H1 (cell line): ENCODE results near the gene SPPL3. TPM values are rescaled to one million over a fixed set of nuclear protein-coding genes. Genes with fewer than 3 reads are reported as not detected.

Experiments
- CTCF ChIA-PET: fragments of 300-600 bp; sonication (Branson Sonifier 250); formaldehyde crosslinking; loops from one replicate; lab custom pipeline; 2021; ENCODE audit not compliant: partially characterized antibody; lab: Charles Lee
- POLR2A ChIA-PET: fragments of 300-600 bp; sonication (Branson Sonifier 250); formaldehyde crosslinking; loops from one replicate; lab custom pipeline; 2021; ENCODE audit warnings: inconsistent platforms; ENCODE audit not compliant: partially characterized antibody; lab: Charles Lee
- DNase-seq, 2 experiments: peaks; one replicate each; pipeline versions ENCODE4 v3.0.0 to v3.0.0-alpha.2; 2010 to 2022; ENCODE audit warnings: low spot score in 2 of 2, low read depth in 1 of 2, mixed read lengths in 1 of 2
- FAIRE-seq: peaks from 2 replicates; lab custom pipeline; 2011; peaks lifted over from hg19 to GRCh38; lab: Jason Lieb, UNC
- H2AFZ ChIP-seq: 2 replicates; pipeline ENCODE4 v1.8.1; 2012; ENCODE audit warnings: low read length, inconsistent platforms
- H2AK5ac ChIP-seq: 2 replicates; pipeline ENCODE4 v1.6.1; 2013; ENCODE audit warnings: low read depth, low read length
- H2BK120ac ChIP-seq: replicated peaks from 2 replicates; pipeline ENCODE3; 2013; ENCODE audit warnings: low read depth, low read length, inconsistent platforms
- H2BK12ac ChIP-seq: 2 replicates; pipeline ENCODE4 v1.6.1; 2013; ENCODE audit warnings: low read depth, low read length
- H2BK15ac ChIP-seq: 2 replicates; pipeline ENCODE4 v1.6.1; 2013; ENCODE audit warnings: low read length
- H2BK20ac ChIP-seq: 2 replicates; pipeline ENCODE4 v1.6.1; 2013; ENCODE audit warnings: low read length
- H2BK5ac ChIP-seq: 2 replicates; pipeline ENCODE4 v1.6.1; 2013; ENCODE audit warnings: low read depth, low read length
- H3K14ac ChIP-seq: 2 replicates; pipeline ENCODE4 v1.6.1; 2013; ENCODE audit warnings: inconsistent platforms; ENCODE audit not compliant: insufficient read length
- H3K18ac ChIP-seq: 2 replicates; pipeline ENCODE4 v1.6.1; 2013; ENCODE audit warnings: low read length; ENCODE audit errors: extremely low read depth
- H3K23ac ChIP-seq: 2 replicates; pipeline ENCODE4 v1.6.1; 2013; ENCODE audit warnings: inconsistent platforms; ENCODE audit not compliant: insufficient read length
- H3K23me2 ChIP-seq: 2 replicates; pipeline ENCODE4 v1.6.1; 2013; ENCODE audit warnings: low read depth, low read length
- H3K27ac ChIP-seq: 2 replicates; pipeline ENCODE4 v1.6.1; 2011; ENCODE audit warnings: low read depth, low read length, inconsistent platforms
- H3K27me3 ChIP-seq, 4 experiments: replicated peaks in 1 of 4; 1 replicate in 1 of 4; 2 replicates in 3 of 4; pipeline versions ENCODE4 v1.6.1 to v1.8.1; 2011 to 2013; ENCODE audit warnings: low read length in 3 of 4, mild to moderate bottlenecking in 3 of 4, inconsistent platforms in 2 of 4, mixed read lengths in 2 of 4, moderate library complexity in 1 of 4; ENCODE audit not compliant: control insufficient read depth in 3 of 4, insufficient read depth in 3 of 4; ENCODE audit errors: extremely low read depth in 1 of 4
- H3K36me3 ChIP-seq, 4 experiments: 2 replicates each; pipeline versions ENCODE4 v1.6.1 to v1.8.1; 2011 to 2013; ENCODE audit warnings: mild to moderate bottlenecking in 4 of 4, low read length in 3 of 4, moderate library complexity in 2 of 4, control low read depth in 1 of 4, inconsistent platforms in 1 of 4; ENCODE audit not compliant: insufficient read depth in 4 of 4, control insufficient read depth in 2 of 4
- H3K4ac ChIP-seq: replicated peaks from 2 replicates; pipeline ENCODE3; 2013; ENCODE audit warnings: low read length, low read depth, mixed read lengths, inconsistent platforms; ENCODE audit not compliant: insufficient read length
- H3K4me1 ChIP-seq, 4 experiments: replicated peaks in 1 of 4; 1 replicate in 1 of 4; 2 replicates in 3 of 4; pipeline versions ENCODE4 v1.6.1 to v1.8.1; 2011 to 2013; ENCODE audit warnings: low read length in 3 of 4, inconsistent platforms in 2 of 4, mixed read lengths in 1 of 4; ENCODE audit not compliant: insufficient read depth in 4 of 4, control insufficient read depth in 3 of 4
- H3K4me2 ChIP-seq, 2 experiments: 2 replicates each; pipeline versions ENCODE4 v1.6.1 to v1.8.1; 2011 to 2013; ENCODE audit warnings: low read depth in 2 of 2, low read length in 2 of 2, control low read depth in 1 of 2, inconsistent platforms in 1 of 2, mild to moderate bottlenecking in 1 of 2; ENCODE audit not compliant: insufficient read depth in 1 of 2
- H3K4me3 ChIP-seq, 4 experiments: fragments of 200-600, 300-600 bp in 1 of 4; sonication (generic), shearing (Covaris generic), sonication (Bioruptor Twin) in 1 of 4; 2 replicates each; pipeline versions ENCODE4 v1.5.1 to v1.8.1; 2011 to 2016; ENCODE audit warnings: low read length in 4 of 4, low read depth in 3 of 4, control low read depth in 2 of 4, inconsistent platforms in 2 of 4, mild to moderate bottlenecking in 2 of 4, mixed read lengths in 1 of 4, moderate library complexity in 1 of 4; ENCODE audit not compliant: insufficient read depth in 2 of 4; ENCODE audit errors: extremely low read depth in 1 of 4
- H3K56ac ChIP-seq: replicated peaks from 2 replicates; pipeline ENCODE3; 2013; ENCODE audit warnings: low read depth, mild to moderate bottlenecking, mixed read lengths, low read length, inconsistent platforms; ENCODE audit not compliant: insufficient read length
- H3K79me1 ChIP-seq: 2 replicates; pipeline ENCODE4 v1.6.1; 2013; ENCODE audit warnings: low read depth, low read length, control low read depth
- H3K79me2 ChIP-seq, 2 experiments: 2 replicates each; pipeline versions ENCODE4 v1.6.1 to v1.8.1; 2012 to 2013; ENCODE audit warnings: low read length in 2 of 2, mild to moderate bottlenecking in 2 of 2, inconsistent platforms in 1 of 2; ENCODE audit not compliant: insufficient read depth in 2 of 2, control insufficient read depth in 1 of 2
- H3K9ac ChIP-seq, 4 experiments: replicated peaks in 1 of 4; 1 replicate in 1 of 4; 2 replicates in 3 of 4; pipeline versions ENCODE4 v1.6.1 to v1.8.1; 2011 to 2013; ENCODE audit warnings: low read depth in 3 of 4, low read length in 3 of 4, control low read depth in 2 of 4, mild to moderate bottlenecking in 2 of 4, moderate library complexity in 2 of 4, inconsistent platforms in 1 of 4; ENCODE audit errors: extremely low read depth in 1 of 4
- H3K9me3 ChIP-seq, 2 experiments: 2 replicates each; pipeline versions ENCODE4 v1.6.1 to v1.8.1; 2012 to 2013; ENCODE audit warnings: mild to moderate bottlenecking in 2 of 2, moderate library complexity in 2 of 2, control low read depth in 1 of 2, inconsistent platforms in 1 of 2, low read depth in 1 of 2, low read length in 1 of 2, mixed read lengths in 1 of 2; ENCODE audit not compliant: insufficient read depth in 2 of 2
- H4K20me1 ChIP-seq, 2 experiments: replicated peaks in 1 of 2; 2 replicates each; pipeline versions ENCODE3 to v1.8.1; 2011 to 2013; ENCODE audit warnings: inconsistent platforms in 2 of 2, low read length in 2 of 2, mild to moderate bottlenecking in 1 of 2; ENCODE audit not compliant: insufficient read depth in 2 of 2, control insufficient read depth in 1 of 2
- H4K5ac ChIP-seq: 2 replicates; pipeline ENCODE4 v1.6.1; 2013; ENCODE audit warnings: low read length, low read depth, mixed read lengths, inconsistent platforms; ENCODE audit not compliant: insufficient read length
- H4K8ac ChIP-seq: 2 replicates; pipeline ENCODE4 v1.8.0; 2013; ENCODE audit warnings: mild to moderate bottlenecking, moderate library complexity, low read length, inconsistent platforms; ENCODE audit not compliant: insufficient read depth; ENCODE audit errors: extremely low read depth
- H4K91ac ChIP-seq: replicated peaks from 2 replicates; pipeline ENCODE3; 2013; ENCODE audit warnings: low read length, mixed read lengths, inconsistent platforms; ENCODE audit not compliant: insufficient read length
- JUN ChIP-seq: IDR thresholded peaks from 2 replicates; pipeline ENCODE4 v1.6.1; 2011; ENCODE audit warnings: low read depth, mild to moderate bottlenecking, improper control_type of control experiment, low read length
- WGBS, 2 experiments: shearing (Covaris generic) in 1 of 2; methylation state at CpG; one replicate each; pipeline versions ENCODE4 v1.1.6 to v1.1.7; 2013 to 2015; ENCODE audit warnings: low lambda C conversion rate in 2 of 2, mixed read lengths in 2 of 2, inconsistent platforms in 1 of 2, low coverage in 1 of 2, missing lambda C conversion rate in 1 of 2; ENCODE audit not compliant: insufficient replicate concordance in 2 of 2, insufficient coverage in 1 of 2, insufficient read length in 1 of 2; ENCODE audit errors: extremely low coverage in 1 of 2, missing lambda C conversion rate in 1 of 2; 5-methylcytosine and 5-hydroxymethylcytosine counted together
- polyA plus RNA-seq, 7 experiments: library from polyadenylated mRNA; depleted of rRNA in 3 of 7; stranded (reverse) in 5 of 7; unstranded in 2 of 7; fragments of >200 nt in 5 of 7; fragments of 200-250 nt in 2 of 7; gene quantifications; 1 replicate in 5 of 7; 2 replicates in 1 of 7; 4 replicates in 1 of 7; pipeline versions ENCODE4 v1.2.1 to v1.2.3, GENCODE V29; 2011 to 2013; ENCODE audit warnings: missing spikeins in 2 of 7, mixed read lengths in 2 of 7
- total RNA-seq: library from RNA; stranded (reverse); fragmentation: NEBNext Ultra II Directional; extraction: Animal tissue kit (Norgen Biotek cat#: 25700); gene quantifications from 2 replicates; pipeline ENCODE4 v1.2.1, GENCODE V29; 2021

SPPL3 gene
- total and polyA plus RNA-seq, 2 of the 8 experiments (the other 6 are each of a cell fraction or from before 2014, with no cell fraction given), result 27.3 to 48.4 TPM

DNA sequence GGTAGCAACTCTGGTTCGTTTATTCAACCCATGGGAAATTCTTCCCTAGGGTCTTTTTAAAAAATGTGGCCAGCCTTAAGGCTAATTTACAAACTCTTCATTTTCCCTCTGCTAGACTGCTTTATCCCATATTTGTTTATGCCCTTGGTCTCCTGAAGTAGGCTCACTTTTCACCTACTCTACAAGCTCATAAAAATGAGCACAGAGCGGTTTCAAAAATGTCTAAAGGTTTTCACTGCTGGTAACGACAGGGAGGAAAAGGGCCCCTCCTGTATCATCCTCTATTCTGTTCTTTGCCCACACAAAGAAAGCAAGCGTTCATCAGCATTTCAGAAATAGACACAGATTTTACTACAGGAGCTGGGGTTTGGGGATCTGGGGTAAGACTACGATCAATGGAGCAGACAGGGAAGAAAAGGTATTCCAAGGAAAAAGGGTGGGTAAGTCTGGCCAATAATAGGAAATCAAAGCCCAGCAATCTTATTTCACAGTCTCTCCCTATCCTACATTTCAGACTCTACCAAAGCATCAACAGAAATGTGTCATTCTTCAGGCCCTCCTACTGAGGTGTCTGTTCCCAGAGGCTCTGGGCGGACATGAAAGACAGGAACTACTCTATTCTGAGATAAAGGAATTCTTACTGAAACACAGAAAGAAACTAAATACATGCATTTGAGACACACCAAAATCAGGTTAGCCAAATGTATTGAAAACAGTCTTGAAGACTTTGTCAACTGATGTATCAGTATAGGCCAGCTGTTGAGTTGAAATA is 86.4 kb downstream of the SPPL3 start:
- H3K23ac ChIP-seq, result no peak overlapping the region
- H3K4me1 ChIP-seq, result peaks cover 0 to 5% (median 0%) of the 10 kb centered on the region in 4 experiments; a peak in 2 of 7 replicates
- no peak overlapping the region for H3K18ac ChIP-seq
- H2BK5ac ChIP-seq, result no peak overlapping the region
- no peak overlapping the region for H2BK20ac ChIP-seq
- no peak overlapping the region for H2BK12ac ChIP-seq
- H4K8ac ChIP-seq, result no peak overlapping the region
- no peak for DNase-seq
- no peaks in the 10 kb centered on the region for H3K9me3 ChIP-seq
- ChIA-PET POLR2A (no interaction called here), CTCF (interaction anchor here (0.9 to 2.1 kb wide), 2 partner anchors 79 to 154 kb away, joined by 3 to 4 read pairs; no protein-coding TSS in a partner anchor)
- H3K4ac ChIP-seq, result no peak overlapping the region
- H3K56ac ChIP-seq, result no peak overlapping the region
- H3K23me2 ChIP-seq, result no peaks in the 10 kb centered on the region
- H3K14ac ChIP-seq, result no peak overlapping the region
- peaks cover 0 to 4% of the 10 kb centered on the region in 2 experiments for H4K20me1 ChIP-seq
- H2BK120ac ChIP-seq, result no peak overlapping the region
- peaks cover 3% of the 10 kb centered on the region; the same call in 1 of the 2 replicates for H3K79me1 ChIP-seq
- peaks cover 0 to 57% of the 10 kb centered on the region in 2 experiments; a peak in 2 of 4 replicates for H3K79me2 ChIP-seq
- H2AK5ac ChIP-seq, result no peak overlapping the region
- H3K36me3 ChIP-seq, result no peaks in the 10 kb centered on the region
- H3K4me3 ChIP-seq, result no peak overlapping the region
- H3K27ac ChIP-seq, result no peak overlapping the region
- H3K4me2 ChIP-seq, result no peak overlapping the region
- H2AFZ ChIP-seq, result no peak overlapping the region
- H4K91ac ChIP-seq, result no peak overlapping the region
- H3K9ac ChIP-seq, result no peak overlapping the region
- FAIRE-seq, result no peak
- no peak overlapping the region for H2BK15ac ChIP-seq
- 88% methylated on average over 6 of the region's 6 CpGs; no CpG with 5 or more reads in 1 of the 2 experiments for WGBS, 2 experiments
- no peaks in the 10 kb centered on the region for H3K27me3 ChIP-seq
- no peak overlapping the region for H4K5ac ChIP-seq
- no peak for TF ChIP-seq JUN
